ENCODE results near the gene TIMELESS.
"Not testable (repeated sequence)": the region's sequence is repeated elsewhere in the genome, so short reads cannot be mapped to it uniquely, and the experiment has no call there.

The TIMELESS gene

DNA sequence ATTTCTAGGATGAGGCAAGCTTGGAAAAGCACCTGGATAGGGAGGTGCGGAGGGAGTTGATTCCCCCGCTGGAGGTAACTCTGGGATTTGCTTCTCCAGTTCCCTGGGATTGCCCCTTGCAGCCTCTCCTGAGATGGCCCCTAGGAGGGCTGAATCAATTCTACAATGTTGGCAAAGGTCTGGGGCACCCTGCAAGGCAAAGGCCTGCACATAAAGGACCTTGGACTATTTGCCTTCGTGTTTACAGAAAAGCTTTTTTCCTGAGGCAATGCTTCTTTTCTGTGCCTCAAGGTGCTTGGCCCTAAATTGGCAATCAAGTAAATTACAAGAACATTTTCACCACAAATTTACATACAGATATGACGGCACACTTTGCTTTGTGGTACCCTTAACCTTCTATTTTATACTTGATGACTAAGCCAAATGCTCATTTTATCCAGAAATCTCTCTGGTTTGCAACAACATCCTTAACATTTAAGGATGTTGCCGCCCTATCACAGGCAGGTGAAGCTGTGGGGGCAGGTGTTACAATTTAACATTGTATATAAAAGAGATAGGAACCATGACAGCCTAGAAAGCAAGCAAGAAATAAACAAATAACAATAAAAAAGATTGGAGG, 40.3 kb downstream of the TIMELESS start:
- Mint-ChIP-seq H3K36me3 (peaks cover 3% of the 10 kb centered on the region), H3K27ac (no peak overlapping the region), H3K9me3 (no peaks in the 10 kb centered on the region), H3K4me1 (no peaks in the 10 kb centered on the region), H3K4me3 (no peak overlapping the region), H3K27me3 (no peaks in the 10 kb centered on the region)
- CTCF ChIA-PET: no interaction called here
- no peak for DNase-seq

DNA sequence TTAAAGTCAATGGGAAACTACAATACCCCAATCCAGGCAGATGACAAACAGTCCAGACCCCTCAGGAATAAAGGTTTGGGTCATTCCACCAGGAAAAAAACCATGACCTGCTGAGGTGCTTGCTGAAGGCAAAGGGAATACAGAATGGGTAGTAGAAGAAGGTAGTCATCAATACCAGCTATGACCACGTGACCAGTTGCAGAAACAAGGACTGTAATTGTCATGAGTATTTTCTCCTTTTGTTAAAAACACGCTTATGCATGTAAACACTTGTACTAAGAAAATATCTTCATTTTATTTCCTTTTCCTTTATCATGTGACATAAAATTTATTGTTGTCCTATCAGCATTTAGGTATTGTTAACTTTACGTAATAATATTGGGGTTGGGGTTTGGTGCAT, 45.0 kb downstream of the TIMELESS start:
- H3K27me3 Mint-ChIP-seq, H3K4me3 Mint-ChIP-seq, DNase-seq, H3K36me3 Mint-ChIP-seq, CTCF ChIA-PET, H3K4me1 Mint-ChIP-seq, H3K27ac Mint-ChIP-seq, H3K9me3 Mint-ChIP-seq: not testable (repeated sequence)

DNA sequence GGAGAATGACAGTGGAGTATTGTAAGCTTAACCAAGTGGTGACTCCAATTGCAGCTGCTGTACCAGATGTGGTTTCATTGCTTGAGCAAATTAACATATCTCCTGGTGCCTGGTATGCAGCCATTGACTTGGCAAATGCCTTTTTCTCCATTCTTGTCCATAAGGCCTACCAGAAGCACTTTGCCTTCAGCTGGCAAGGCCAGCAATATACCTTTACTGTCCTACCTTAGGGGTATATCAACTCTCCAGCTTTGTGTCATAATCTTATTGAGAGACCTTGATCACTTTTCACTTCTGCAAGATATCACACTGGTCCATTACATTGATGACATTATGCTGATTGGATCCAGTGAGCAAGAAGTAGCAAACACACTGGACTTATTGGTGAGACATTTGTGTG, 47.6 kb downstream of the TIMELESS start:
- H3K4me3 Mint-ChIP-seq, DNase-seq, H3K4me1 Mint-ChIP-seq, H3K27ac Mint-ChIP-seq, H3K27me3 Mint-ChIP-seq, H3K36me3 Mint-ChIP-seq, CTCF ChIA-PET: not testable (repeated sequence)
- peaks cover 10% of the 10 kb centered on the region for H3K9me3 Mint-ChIP-seq

DNA sequence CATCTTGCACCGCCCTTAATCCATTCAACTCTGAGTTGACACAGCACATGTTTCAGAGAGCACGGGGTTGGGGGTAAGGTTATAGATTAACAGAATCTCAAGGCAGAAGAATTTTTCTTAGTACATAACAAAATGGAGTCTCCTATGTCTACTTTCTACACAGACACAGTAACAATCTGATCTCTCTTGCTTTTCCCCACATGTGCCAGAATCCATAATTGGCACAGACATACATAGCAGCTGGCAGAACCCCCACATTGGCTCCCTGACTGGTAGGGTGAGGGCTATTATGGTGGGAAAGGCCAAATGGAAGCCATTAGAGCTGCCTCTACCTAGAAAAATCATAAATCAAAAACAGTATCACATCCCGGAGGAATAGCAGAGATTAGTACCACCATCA, 48.1 kb downstream of the TIMELESS start:
- H3K36me3 Mint-ChIP-seq, CTCF ChIA-PET, H3K27me3 Mint-ChIP-seq, H3K4me1 Mint-ChIP-seq, DNase-seq, H3K4me3 Mint-ChIP-seq, H3K27ac Mint-ChIP-seq: not testable (repeated sequence)
- H3K9me3 Mint-ChIP-seq: peaks cover 10% of the 10 kb centered on the region

DNA sequence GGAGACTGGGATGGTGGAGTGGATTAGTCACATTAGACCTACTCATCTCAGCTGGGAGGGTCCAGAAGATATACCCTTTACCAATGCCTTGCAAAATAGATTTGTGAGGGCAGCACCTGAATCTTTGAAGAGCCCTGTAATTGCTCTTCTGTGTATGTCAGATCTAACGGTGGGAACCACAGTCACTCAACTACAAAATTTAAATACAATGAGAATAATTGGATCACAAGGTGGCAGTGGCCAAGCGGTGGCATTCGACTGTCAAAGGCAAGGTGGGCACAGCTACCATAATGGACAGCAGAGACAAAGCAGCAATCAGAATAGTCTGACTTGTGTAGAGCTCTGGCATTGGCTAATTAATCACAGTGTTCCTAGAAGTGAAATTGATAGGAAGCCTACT, 49.8 kb downstream of the TIMELESS start:
- H3K27ac Mint-ChIP-seq, DNase-seq, H3K4me1 Mint-ChIP-seq, H3K4me3 Mint-ChIP-seq, CTCF ChIA-PET, H3K36me3 Mint-ChIP-seq, H3K27me3 Mint-ChIP-seq: not testable (repeated sequence)
- H3K9me3 Mint-ChIP-seq: peaks cover 10% of the 10 kb centered on the region

DNA sequence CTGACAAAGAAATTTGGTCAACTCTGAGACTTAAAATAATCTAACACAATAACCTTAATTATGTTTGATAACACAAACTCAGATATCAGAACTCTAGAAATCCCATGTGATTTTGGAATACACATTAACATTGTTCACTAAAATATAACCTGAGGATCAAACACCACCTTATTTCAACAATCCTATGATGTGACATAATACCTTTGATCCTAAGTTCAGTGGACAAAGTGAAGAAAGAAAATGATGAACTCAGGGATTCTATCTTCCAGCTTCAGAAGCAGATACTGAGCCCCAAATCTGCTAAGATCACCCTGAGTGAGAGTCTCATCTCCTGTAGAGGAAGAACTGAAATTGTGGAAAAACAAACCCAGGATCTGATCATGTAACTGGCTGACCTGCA, 50.9 kb downstream of the TIMELESS start:
- Mint-ChIP-seq H3K4me1 (no peaks in the 10 kb centered on the region), H3K27me3 (peaks cover 10% of the 10 kb centered on the region), H3K36me3 (peaks cover 3% of the 10 kb centered on the region), H3K9me3 (peaks cover 10% of the 10 kb centered on the region), H3K4me3 (no peak overlapping the region), H3K27ac (no peak overlapping the region)
- no peak for DNase-seq
- CTCF ChIA-PET: interaction anchor here (1.0 kb wide), 1 partner anchor 10 kb away, joined by 3 read pairs; no protein-coding TSS in a partner anchor

DNA sequence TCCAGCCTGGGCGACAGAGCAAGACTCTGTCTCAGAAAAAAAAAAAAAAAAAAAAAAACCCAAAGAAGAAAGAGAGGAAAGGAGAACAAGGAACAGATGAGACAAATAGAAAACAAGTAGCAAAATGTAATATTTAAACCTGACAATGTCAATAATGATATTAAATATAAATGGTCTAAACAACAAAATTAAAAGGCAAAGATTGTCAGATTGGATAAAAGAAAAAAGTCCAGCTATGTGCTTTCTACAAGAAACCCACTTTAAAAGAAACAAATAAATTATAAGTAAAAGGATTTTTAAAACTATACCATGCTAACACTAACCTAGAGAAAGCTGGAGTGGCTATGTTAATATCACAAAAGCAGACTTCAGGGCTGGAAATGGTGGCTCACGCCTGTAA, 56.9 kb downstream of the TIMELESS start:
- Mint-ChIP-seq H3K27me3 (peaks cover 21% of the 10 kb centered on the region), H3K27ac (no peak overlapping the region), H3K36me3 (no peaks in the 10 kb centered on the region), H3K4me1 (no peaks in the 10 kb centered on the region), H3K9me3 (no peaks in the 10 kb centered on the region), H3K4me3 (no peak overlapping the region)
- no peak for DNase-seq
- CTCF ChIA-PET: no interaction called here

DNA sequence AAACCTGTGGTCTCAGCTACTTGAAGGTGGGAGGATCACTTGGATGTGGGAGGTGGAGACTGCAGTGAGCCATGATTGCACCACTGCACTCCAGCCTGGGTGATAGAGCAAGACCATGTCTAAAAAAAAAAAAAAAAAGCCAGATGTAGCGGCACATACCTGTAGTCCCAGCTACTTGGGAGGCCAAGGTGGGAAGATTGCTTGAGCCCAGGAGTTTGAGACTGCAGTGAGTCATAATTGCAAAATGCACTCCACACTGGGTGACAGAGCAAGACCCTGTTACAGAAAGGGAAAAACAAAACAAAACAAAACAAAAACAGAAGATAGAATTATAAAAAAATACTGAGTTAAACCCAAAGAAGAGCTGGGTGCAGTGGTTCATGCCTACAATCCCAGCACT, 57.5 kb downstream of the TIMELESS start:
- DNase-seq: no peak
- Mint-ChIP-seq H3K4me1 (no peaks in the 10 kb centered on the region), H3K4me3 (no peak overlapping the region), H3K27me3 (peaks cover 22% of the 10 kb centered on the region), H3K27ac (no peak overlapping the region), H3K36me3 (no peaks in the 10 kb centered on the region), H3K9me3 (no peaks in the 10 kb centered on the region)
- CTCF ChIA-PET: no interaction called here

DNA sequence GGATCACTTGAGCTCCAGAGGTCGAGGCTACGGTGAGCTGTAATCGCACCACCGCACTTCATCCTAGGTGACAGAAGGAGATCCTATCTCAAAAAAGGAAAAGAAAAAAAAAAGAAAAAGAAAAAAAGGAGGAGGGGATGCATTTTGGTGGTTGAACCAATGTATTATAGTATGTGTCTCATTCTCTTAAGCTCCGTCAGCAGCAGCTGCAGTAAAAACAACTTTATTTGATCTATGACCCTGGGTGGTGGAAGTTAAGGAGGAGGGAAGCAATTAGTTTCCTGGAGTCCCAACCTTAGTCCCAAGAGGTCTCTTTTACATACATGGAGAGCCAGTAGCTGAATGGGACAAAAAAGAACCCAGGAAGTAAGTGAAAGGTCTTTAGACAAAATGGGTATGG, 59.8 kb downstream of the TIMELESS start:
- H3K27me3 Mint-ChIP-seq: peaks cover 30% of the 10 kb centered on the region
- H3K4me1 Mint-ChIP-seq: no peaks in the 10 kb centered on the region
- CTCF ChIA-PET: no interaction called here
- no peaks in the 10 kb centered on the region for H3K36me3 Mint-ChIP-seq
- H3K9me3 Mint-ChIP-seq: no peaks in the 10 kb centered on the region
- no peak overlapping the region for H3K4me3 Mint-ChIP-seq
- no peak for DNase-seq
- H3K27ac Mint-ChIP-seq: no peak overlapping the region

DNA sequence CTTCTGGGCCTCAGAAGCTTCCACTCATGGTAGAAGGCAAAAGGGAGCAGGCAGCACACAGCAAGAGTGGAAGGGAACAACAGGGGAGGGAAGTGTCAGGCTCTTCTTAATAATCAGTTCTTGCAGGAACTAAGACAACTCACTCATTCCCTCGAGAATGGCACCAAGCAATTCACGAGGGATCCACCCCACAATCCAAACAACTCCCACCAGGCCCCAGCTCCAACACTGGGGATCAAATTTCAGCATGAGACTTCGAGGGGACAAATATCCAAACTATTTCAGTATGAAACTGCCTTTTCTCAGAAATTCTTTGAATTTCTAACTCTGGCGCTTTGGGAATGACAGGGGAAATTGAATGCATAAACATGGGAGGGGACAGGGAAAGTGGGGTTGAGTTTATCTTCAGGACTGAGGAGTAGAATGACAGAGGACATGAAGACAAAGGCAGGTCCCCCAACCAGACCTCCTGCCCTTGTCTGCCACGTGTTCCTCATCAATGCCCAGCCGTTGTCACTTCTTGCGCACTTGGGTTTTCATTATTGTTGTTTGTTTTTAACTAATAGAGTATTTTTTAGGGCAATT, 62.0 kb downstream of the TIMELESS start:
- Mint-ChIP-seq H3K27me3 (peaks cover 39% of the 10 kb centered on the region), H3K27ac (no peak overlapping the region), H3K36me3 (no peaks in the 10 kb centered on the region), H3K9me3 (no peaks in the 10 kb centered on the region), H3K4me3 (no peak overlapping the region), H3K4me1 (no peaks in the 10 kb centered on the region)
- CTCF ChIA-PET: no interaction called here
- DNase-seq: no peak

DNA sequence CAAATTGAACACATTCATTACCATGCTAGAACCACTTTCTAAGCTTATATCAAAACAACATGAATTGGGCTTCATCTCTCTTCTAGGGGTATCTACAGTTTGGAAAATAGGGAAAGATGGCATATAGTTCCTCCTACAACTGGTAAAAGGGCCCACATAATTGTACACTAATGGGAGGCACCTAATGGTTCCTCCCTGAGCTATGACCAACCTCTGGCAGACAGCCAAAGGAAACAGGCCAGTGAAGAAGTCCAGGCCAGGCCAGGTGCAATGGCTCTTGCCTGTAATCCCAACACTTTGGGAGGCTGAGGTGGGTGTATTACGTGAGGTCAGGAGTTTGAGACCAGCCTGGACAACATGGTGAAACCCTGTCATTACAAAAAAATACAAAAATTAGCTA, 63.4 kb downstream of the TIMELESS start:
- Mint-ChIP-seq H3K9me3 (no peaks in the 10 kb centered on the region), H3K4me3 (no peak overlapping the region), H3K27ac (no peak overlapping the region), H3K36me3 (no peaks in the 10 kb centered on the region), H3K4me1 (no peaks in the 10 kb centered on the region), H3K27me3 (peaks cover 37% of the 10 kb centered on the region)
- no peak for DNase-seq
- CTCF ChIA-PET: interaction anchor here (0.6 to 1.2 kb wide), 3 partner anchors 74 to 609 kb away, joined by 3 read pairs; no protein-coding TSS in a partner anchor

DNA sequence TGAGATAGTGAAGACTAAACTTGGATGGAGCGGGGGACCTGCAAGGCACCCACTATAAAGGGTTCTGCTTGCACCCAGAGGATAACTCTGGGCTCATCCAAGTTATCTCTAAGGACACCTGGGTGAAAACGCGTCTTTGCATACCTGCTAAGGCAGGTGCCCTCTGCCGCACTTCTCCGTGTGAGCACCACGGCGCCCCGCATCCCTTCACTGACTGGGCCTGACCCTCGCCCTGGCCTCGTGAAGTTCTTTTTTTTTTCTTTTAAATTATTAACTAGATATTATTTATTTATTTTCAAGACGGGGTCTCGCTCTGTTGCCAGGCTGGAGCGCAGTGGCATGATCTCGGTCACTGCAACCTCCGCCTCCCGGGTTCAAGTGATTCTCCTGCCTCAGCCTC, 66.6 kb downstream of the TIMELESS start:
- H3K9me3 Mint-ChIP-seq: no peaks in the 10 kb centered on the region
- H3K27me3 Mint-ChIP-seq: peaks cover 23% of the 10 kb centered on the region
- CTCF ChIA-PET: interaction anchor here (1.4 kb wide), 1 partner anchor 42 kb away, joined by 3 read pairs; no protein-coding TSS in a partner anchor
- no peaks in the 10 kb centered on the region for H3K4me1 Mint-ChIP-seq
- H3K27ac Mint-ChIP-seq: no peak overlapping the region
- H3K4me3 Mint-ChIP-seq: no peak overlapping the region
- no peaks in the 10 kb centered on the region for H3K36me3 Mint-ChIP-seq
- DNase-seq: no peak

DNA sequence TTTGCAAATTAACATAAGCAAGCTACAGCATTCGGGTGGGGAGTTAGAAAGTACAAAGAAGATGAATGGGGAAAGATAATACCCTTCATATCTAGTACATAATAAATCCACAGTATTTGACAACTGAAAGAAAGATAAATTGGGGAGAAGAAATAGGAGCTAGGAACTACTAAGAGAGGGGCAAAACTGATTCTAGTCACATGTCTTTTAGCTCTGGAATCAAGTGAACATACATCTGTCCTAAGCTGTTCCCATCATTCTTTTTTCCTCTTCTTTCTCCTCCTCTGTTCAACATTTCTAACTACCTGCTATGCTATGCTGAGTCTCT, 71.3 kb downstream of the TIMELESS start:
- Mint-ChIP-seq H3K36me3 (no peaks in the 10 kb centered on the region), H3K4me1 (no peaks in the 10 kb centered on the region), H3K4me3 (no peak overlapping the region), H3K27me3 (peaks cover 13% of the 10 kb centered on the region), H3K9me3 (peaks cover 5% of the 10 kb centered on the region), H3K27ac (no peak overlapping the region)
- DNase-seq: no peak
- CTCF ChIA-PET: interaction anchor here (0.8 kb wide), 1 partner anchor 18 kb away, joined by 3 read pairs; the partner anchor contains the start of gene STAT2

DNA sequence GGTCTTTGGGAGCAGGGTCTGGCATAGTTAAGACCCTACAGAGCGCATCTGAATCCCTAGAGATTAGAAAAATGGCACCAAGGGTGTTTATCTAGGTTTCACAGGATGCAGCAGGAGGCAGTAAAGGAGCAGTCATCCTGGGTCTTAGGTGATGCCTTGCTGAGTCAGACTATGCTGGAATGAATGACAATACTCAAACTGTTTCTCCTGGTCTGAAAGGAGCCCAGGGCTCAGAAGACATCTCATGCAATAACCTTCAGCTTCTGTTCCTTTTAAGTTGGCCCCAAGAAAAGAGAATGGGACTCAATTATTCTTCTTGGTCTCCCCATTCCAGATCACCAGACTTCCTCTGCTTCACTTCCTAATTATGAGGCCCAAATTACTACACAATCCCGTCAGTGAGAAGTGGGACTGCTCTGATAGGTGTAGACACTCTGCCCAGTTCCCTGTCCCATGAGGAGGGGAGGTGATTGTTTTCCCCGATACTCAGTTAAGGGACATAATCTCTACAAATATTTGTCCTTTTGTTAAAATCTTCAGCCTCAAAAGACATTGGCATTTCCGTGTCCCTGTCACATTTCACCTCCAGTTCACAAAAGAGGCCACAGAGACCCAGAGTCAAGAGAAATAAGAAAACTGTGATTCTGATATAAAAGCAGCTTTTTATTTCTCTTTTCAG, 71.8 kb downstream of the TIMELESS start:
- H3K36me3 Mint-ChIP-seq: no peaks in the 10 kb centered on the region
- no peak for DNase-seq
- H3K4me1 Mint-ChIP-seq: no peaks in the 10 kb centered on the region
- CTCF ChIA-PET: interaction anchor here (0.8 kb wide), 1 partner anchor 18 kb away, joined by 3 read pairs; the partner anchor contains the start of gene STAT2
- no peak overlapping the region for H3K4me3 Mint-ChIP-seq
- no peak overlapping the region for H3K27ac Mint-ChIP-seq
- peaks cover 11% of the 10 kb centered on the region for H3K27me3 Mint-ChIP-seq
- peaks cover 5% of the 10 kb centered on the region for H3K9me3 Mint-ChIP-seq

Measured in activated naive CD4-positive, alpha-beta T cell treated with anti-CD3 and anti-CD28 coated beads, Interleukin-2, amount 10 ng/mL, durations not matched to agents 7 days and 5 days (primary cell).